Measurements from ENCODE around the gene SYT8. TPM values are rescaled to one million over a fixed set of nuclear protein-coding genes. Genes with fewer than 3 reads are reported as not detected.

Gene SYT8
- total RNA-seq, 1 experiment from 2014 or later: 1.0 TPM

GRCh38 chr11:1827931-1828330 is 6.9 kb upstream of the SYT8 start:
- RAD21 ChIA-PET (ENCODE audit: low non-redundant PET in 1 of 2, low total read pairs in 2 of 2, uncharacterized antibody in 2 of 2, unreplicated experiment in 2 of 2): interaction anchor here in 1 of 2 experiments (1.1 kb wide), 1 partner anchor 134 kb away, joined by 7 read pairs; no protein-coding TSS in a partner anchor
- peaks cover 45 to 76% of the 10 kb centered on the region in 2 experiments for H3K4me1 ChIP-seq (ENCODE audit: control insufficient read depth in 1 of 2, insufficient read depth in 2 of 2, low read length in 2 of 2)

More at GRCh38 chr11:1827931-1828330, 6.9 kb upstream of the SYT8 start:
- no peak for TF ChIP-seq ZFX (IDR thresholded peaks at IDR 0.05)
- no peak for TF ChIP-seq EZH2 (IDR thresholded peaks at IDR 0.05)
- no peak for TF ChIP-seq POLR2AphosphoS5 (IDR thresholded peaks at IDR 0.05; ENCODE audit: low read depth, low read length)
- TF ChIP-seq EZH2phosphoT487 (IDR thresholded peaks at IDR 0.05; ENCODE audit: borderline replicate concordance): no peak
- TF ChIP-seq ZBTB33 (IDR thresholded peaks at IDR 0.05; ENCODE audit: extremely low read depth, insufficient replicate concordance, low read length): no peak
- TF ChIP-seq, protein P1, sequence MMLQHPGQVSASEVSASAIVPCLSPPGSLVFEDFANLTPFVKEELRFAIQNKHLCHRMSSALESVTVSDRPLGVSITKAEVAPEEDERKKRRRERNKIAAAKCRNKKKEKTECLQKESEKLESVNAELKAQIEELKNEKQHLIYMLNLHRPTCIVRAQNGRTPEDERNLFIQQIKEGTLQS (IDR thresholded peaks at IDR 0.05): no peak
- TF ChIP-seq JUND (IDR thresholded peaks at IDR 0.05): no peak
- TF ChIP-seq SIN3A (IDR thresholded peaks at IDR 0.05; ENCODE audit: low read depth): no peak
- TF ChIP-seq SRF (IDR thresholded peaks at IDR 0.05; ENCODE audit: low read depth): no peak
- no peak for TF ChIP-seq ELF1 (IDR thresholded peaks at IDR 0.05; ENCODE audit: borderline replicate concordance, low read depth)
- TF ChIP-seq, protein P2, sequence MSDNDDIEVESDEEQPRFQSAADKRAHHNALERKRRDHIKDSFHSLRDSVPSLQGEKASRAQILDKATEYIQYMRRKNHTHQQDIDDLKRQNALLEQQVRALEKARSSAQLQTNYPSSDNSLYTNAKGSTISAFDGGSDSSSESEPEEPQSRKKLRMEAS (IDR thresholded peaks at IDR 0.05): no peak
- TF ChIP-seq, protein P3, sequence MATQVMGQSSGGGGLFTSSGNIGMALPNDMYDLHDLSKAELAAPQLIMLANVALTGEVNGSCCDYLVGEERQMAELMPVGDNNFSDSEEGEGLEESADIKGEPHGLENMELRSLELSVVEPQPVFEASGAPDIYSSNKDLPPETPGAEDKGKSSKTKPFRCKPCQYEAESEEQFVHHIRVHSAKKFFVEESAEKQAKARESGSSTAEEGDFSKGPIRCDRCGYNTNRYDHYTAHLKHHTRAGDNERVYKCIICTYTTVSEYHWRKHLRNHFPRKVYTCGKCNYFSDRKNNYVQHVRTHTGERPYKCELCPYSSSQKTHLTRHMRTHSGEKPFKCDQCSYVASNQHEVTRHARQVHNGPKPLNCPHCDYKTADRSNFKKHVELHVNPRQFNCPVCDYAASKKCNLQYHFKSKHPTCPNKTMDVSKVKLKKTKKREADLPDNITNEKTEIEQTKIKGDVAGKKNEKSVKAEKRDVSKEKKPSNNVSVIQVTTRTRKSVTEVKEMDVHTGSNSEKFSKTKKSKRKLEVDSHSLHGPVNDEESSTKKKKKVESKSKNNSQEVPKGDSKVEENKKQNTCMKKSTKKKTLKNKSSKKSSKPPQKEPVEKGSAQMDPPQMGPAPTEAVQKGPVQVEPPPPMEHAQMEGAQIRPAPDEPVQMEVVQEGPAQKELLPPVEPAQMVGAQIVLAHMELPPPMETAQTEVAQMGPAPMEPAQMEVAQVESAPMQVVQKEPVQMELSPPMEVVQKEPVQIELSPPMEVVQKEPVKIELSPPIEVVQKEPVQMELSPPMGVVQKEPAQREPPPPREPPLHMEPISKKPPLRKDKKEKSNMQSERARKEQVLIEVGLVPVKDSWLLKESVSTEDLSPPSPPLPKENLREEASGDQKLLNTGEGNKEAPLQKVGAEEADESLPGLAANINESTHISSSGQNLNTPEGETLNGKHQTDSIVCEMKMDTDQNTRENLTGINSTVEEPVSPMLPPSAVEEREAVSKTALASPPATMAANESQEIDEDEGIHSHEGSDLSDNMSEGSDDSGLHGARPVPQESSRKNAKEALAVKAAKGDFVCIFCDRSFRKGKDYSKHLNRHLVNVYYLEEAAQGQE (IDR thresholded peaks at IDR 0.05; ENCODE audit: low read depth): no peak
- TF ChIP-seq FOSL1 (IDR thresholded peaks at IDR 0.05; ENCODE audit: low read depth): no peak
- TF ChIP-seq EGR1 (IDR thresholded peaks at IDR 0.05; ENCODE audit: low read depth): no peak
- no peak for TF ChIP-seq CEBPB (IDR thresholded peaks at IDR 0.05; ENCODE audit: low read depth)
- no peak for TF ChIP-seq POLR2A (IDR thresholded peaks at IDR 0.05; ENCODE audit: borderline replicate concordance, extremely low read depth, insufficient read depth, insufficient read length)
- TF ChIP-seq RAD21 (IDR thresholded peaks at IDR 0.05; ENCODE audit: low read depth): no peak
- TF ChIP-seq YY1 (IDR thresholded peaks at IDR 0.05; ENCODE audit: extremely low read depth, insufficient replicate concordance, low read depth, low read length): no peak
- Histone ChIP-seq H3K9me2 (ENCODE audit: insufficient read depth) (no peaks in the 10 kb centered on the region), H3K4me2 (ENCODE audit: low read length) (no peak overlapping the region), H3K36me3 (ENCODE audit: control insufficient read depth in 1 of 2, insufficient read depth in 2 of 2, low read length in 2 of 2) (no peaks in the 10 kb centered on the region), H3K9ac (ENCODE audit: low read length) (no peak overlapping the region), H3K9me3 (ENCODE audit: control insufficient read depth in 1 of 2, insufficient read depth in 1 of 2, low read depth in 1 of 2, low read length in 2 of 2) (no peaks in the 10 kb centered on the region), H3K4me3 (replicated peaks in 1 of 2; ENCODE audit: low read depth in 1 of 2, low read length in 2 of 2) (no peak overlapping the region), H2AFZ (ENCODE audit: low read depth, low read length, poor library complexity, severe bottlenecking) (no peak overlapping the region), H4K20me1 (ENCODE audit: insufficient read depth) (no peaks in the 10 kb centered on the region), H3K79me2 (ENCODE audit: insufficient read depth, low read length) (no peaks in the 10 kb centered on the region), H3K27me3 (ENCODE audit: insufficient read depth, low read length) (no peaks in the 10 kb centered on the region), H3K27ac (ENCODE audit: low read depth, low read length) (no peak overlapping the region)
- ChIA-PET POLR2A (no interaction called here), CTCF (interaction anchor here (1.1 to 2.0 kb wide), 2 partner anchors 134 to 175 kb away, joined by 3 to 11 read pairs; no protein-coding TSS in a partner anchor)
- BruUV-seq (replicated peaks): no TSS peak
- no peak for DNase-seq (ENCODE audit: low read depth, low spot score)
- intact Hi-C loops (cut with micrococcal nuclease): no loop called here
- ATAC-seq: no peak
